Measurements from ENCODE around the gene C1orf232.

- no peak for TF ChIP-seq POLR2A (IDR thresholded peaks at IDR 0.05; ENCODE audit: borderline replicate concordance, extremely low read depth, insufficient read depth, insufficient read length)
- TF ChIP-seq EGR1 (IDR thresholded peaks at IDR 0.05; ENCODE audit: low read depth), result no peak
- TF ChIP-seq ATF3 (IDR thresholded peaks at IDR 0.05), result no peak
Measured at GRCh38 chr1:26189751-26190275, 21.1 kb upstream of the C1orf232 start.
